GM12891 (cell line): Measurements from ENCODE around the gene AK5.

Experiments used
- DNase-seq: peaks from one replicate; pipeline ENCODE4 v3.0.0; 2011; ENCODE audit warnings: low spot score; ENCODE audit not compliant: insufficient read length
- FAIRE-seq: peaks from 2 replicates; lab custom pipeline; 2011; peaks lifted over from hg19 to GRCh38; lab: Jason Lieb, UNC
- PAX5 ChIP-seq: IDR thresholded peaks from 2 replicates; pipeline ENCODE4 v1.6.1; 2011; ENCODE audit warnings: low read length, moderate library complexity, mild to moderate bottlenecking; ENCODE audit not compliant: insufficient read depth, severe bottlenecking
- POLR2A ChIP-seq: IDR thresholded peaks from 2 replicates; pipeline ENCODE4 v1.6.1; 2011; ENCODE audit warnings: low read depth, low read length, control low read depth
- POLR2AphosphoS5 ChIP-seq: IDR thresholded peaks from 2 replicates; pipeline ENCODE4 v1.6.1; 2011; ENCODE audit warnings: low read depth, low read length, control low read depth
- POU2F2 ChIP-seq: IDR thresholded peaks from 2 replicates; pipeline ENCODE4 v1.6.1; 2011; ENCODE audit warnings: low read depth, mild to moderate bottlenecking, control low read depth, low read length, moderate library complexity
- SPI1 ChIP-seq: IDR thresholded peaks from 2 replicates; pipeline ENCODE4 v1.6.1; 2011; ENCODE audit warnings: low read depth, low read length, control low read depth
- TAF1 ChIP-seq: IDR thresholded peaks from 2 replicates; pipeline ENCODE4 v1.6.1; 2011; ENCODE audit warnings: low read depth, low read length, control low read depth

AK5 gene

GRCh38 chr1:77319036-77319705, 37.4 kb downstream of the AK5 start:
- FAIRE-seq: no peak
- no peak for DNase-seq

DNA sequence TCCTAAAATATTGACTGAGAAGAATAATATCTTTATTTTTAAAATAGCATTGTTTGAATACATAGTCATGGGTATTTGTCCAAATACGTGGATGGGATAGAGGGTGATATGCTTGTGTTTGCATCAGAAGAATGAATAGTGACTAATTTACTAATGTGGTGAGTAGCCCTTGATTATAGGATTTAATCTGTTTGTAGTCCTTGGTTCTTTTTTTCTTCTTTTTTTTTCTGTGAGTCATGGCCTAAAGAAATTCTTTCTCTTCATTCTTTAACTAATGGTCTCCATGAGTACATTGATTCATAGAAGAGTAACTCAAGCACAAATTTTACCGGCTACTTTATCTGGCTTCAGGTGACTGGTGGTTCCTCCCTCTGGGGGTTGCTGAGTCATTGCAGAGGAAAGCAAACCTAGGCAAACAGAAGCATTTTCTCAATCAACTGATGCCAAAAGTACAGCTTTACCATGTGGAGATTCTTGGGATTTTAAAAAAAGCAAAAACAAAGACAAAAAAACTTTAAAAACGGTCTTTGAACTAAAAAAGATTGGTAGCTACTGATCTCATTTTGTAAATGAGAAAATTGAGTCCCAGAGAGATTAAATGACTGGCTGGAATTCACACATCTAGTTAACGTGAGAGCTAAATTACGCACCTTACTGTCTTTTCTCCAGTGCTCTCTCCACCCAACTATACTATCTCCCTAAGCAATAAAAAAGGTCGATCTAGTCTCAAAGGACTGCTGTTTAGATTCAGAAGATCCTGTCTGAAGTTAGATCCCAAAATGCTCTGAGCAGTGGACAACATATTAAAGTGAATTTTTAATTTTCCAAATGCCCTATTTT, 40.5 kb downstream of the AK5 start:
- FAIRE-seq: no peak
- DNase-seq: no peak
- no peak for TF ChIP-seq TAF1
- no peak for TF ChIP-seq POLR2A
- TF ChIP-seq PAX5: no peak
- TF ChIP-seq SPI1: no peak
- no peak for TF ChIP-seq POLR2AphosphoS5
- TF ChIP-seq POU2F2: no peak

More at GRCh38 chr1:77319036-77319705, 37.4 kb downstream of the AK5 start:
- no peak for TF ChIP-seq SPI1
- TF ChIP-seq TAF1: no peak
- TF ChIP-seq POLR2AphosphoS5: no peak
- no peak for TF ChIP-seq POU2F2
- TF ChIP-seq POLR2A: no peak
- no peak for TF ChIP-seq PAX5

GRCh38 chr1:77333501-77333900, 51.7 kb downstream of the AK5 start:
- FAIRE-seq: no peak
- TF ChIP-seq POU2F2 (no peak), POLR2AphosphoS5 (no peak), POLR2A (no peak), PAX5 (no peak), SPI1 (no peak), TAF1 (no peak)
- DNase-seq: no peak

GRCh38 chr1:77336729-77337128, 54.9 kb downstream of the AK5 start:
- TF ChIP-seq PAX5: no peak
- TF ChIP-seq POU2F2: no peak
- TF ChIP-seq SPI1: no peak
- no peak for TF ChIP-seq POLR2AphosphoS5
- no peak for TF ChIP-seq TAF1
- TF ChIP-seq POLR2A: no peak
- no peak for FAIRE-seq
- no peak for DNase-seq

GRCh38 chr1:77339326-77339725, 57.5 kb downstream of the AK5 start:
- TF ChIP-seq POLR2AphosphoS5 (no peak), TAF1 (no peak), SPI1 (no peak), POU2F2 (no peak), PAX5 (no peak), POLR2A (no peak)
- FAIRE-seq: no peak
- no peak for DNase-seq

DNA sequence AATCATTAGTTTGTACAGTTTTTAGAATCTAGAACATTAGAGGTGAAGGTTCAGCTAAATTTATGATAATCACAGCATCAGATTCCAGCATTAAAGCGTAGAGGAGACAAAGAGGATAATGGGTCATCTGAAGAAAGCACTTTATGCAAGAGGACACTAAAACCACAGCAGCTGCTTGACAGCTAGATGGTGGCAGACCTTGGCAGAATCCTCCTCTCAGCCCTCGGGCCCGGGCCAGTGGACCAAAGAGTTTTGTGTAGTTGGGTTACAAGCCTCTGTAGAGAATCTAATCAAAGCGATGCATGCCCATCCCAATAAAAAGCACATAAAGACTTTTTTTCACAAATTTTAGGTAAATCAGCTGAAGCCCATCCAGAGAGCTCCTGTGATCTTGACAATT, 59.4 kb downstream of the AK5 start:
- no peak for TF ChIP-seq SPI1
- TF ChIP-seq POU2F2: no peak
- no peak for TF ChIP-seq TAF1
- no peak for TF ChIP-seq POLR2A
- no peak for TF ChIP-seq POLR2AphosphoS5
- no peak for TF ChIP-seq PAX5
- FAIRE-seq: no peak
- no peak for DNase-seq

DNA sequence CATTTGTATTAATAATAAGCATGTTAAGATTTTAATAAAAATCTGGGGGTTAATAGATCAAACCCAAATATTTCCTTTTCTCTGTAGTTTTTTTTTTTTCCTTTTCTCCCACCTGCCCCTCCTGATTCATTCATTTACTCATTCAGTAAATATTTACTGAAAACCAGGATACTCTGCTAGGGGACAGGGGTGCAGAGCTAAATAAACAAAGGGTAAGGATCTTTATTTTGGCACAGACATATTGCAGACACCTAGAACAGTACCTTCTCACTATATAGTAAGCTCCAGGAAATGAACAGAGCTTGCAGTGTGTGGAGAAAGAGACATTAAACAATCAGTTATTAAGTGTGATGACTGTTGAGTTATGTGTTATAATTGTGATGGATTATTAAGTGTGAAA, 60.9 kb downstream of the AK5 start:
- DNase-seq: no peak
- no peak for FAIRE-seq
- TF ChIP-seq POU2F2: no peak
- TF ChIP-seq POLR2A: no peak
- no peak for TF ChIP-seq PAX5
- no peak for TF ChIP-seq SPI1
- TF ChIP-seq TAF1: no peak
- TF ChIP-seq POLR2AphosphoS5: no peak

GRCh38 chr1:77347646-77348045, 65.8 kb downstream of the AK5 start:
- FAIRE-seq (no peak), DNase-seq (no peak)
- no peak for TF ChIP-seq TAF1
- no peak for TF ChIP-seq POU2F2
- TF ChIP-seq SPI1: no peak

DNA sequence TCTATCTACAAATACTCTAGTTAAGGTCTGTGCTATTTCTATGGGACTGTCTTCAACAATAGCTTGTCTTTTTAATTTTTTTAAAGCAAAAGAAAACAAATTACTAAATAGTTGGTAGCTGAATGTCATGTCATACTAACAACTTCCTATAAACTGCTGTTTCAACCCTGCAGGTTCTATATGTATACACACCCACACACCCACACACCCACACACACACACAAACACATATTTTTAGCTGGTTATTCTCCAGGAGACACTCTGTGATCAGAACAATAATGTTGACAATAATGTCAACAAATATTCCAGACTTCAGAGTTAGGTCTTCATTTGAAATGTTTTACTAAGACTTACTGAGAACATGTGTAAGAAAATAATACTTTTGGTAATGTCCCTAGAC, 66.7 kb downstream of the AK5 start:
- TF ChIP-seq POLR2AphosphoS5: no peak
- no peak for FAIRE-seq
- DNase-seq: no peak

DNA sequence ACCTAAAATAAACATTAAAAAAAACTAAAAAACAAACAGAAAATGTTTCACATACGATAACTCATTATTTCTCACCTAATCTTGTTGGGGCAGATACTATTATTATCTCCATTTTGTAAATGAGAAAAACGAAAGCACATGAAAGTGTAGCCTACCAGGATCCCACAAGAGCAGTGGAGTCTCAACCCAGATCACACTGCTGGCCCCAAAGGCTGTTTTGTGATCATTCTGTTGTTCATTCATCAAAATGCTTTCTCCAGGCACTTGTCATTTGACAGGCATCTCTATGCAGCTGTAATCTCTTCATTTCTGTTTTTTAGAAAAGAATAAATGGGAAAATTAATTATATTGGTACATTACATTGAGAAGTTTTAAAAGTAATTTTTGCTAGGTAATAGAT, 67.5 kb downstream of the AK5 start:
- no peak for FAIRE-seq
- TF ChIP-seq POU2F2 (no peak), POLR2A (no peak), TAF1 (no peak), SPI1 (no peak), POLR2AphosphoS5 (no peak), PAX5 (no peak)
- DNase-seq: no peak
